NK-92 (cell line): ENCODE measurements around the gene CLOCK.

Source experiments
- DNase-seq: peaks from one replicate; lab custom pipeline; 2025; ENCODE audit not compliant: unreplicated experiment; lab: John Stamatoyannopoulos, UW

The CLOCK gene

GRCh38 chr4:55385201-55385649 is 161.5 kb downstream of the CLOCK start:
- no peak for DNase-seq

GRCh38 chr4:55382488-55383003 is 164.2 kb downstream of the CLOCK start:
- no peak for DNase-seq

- DNase-seq: no peak
Measured at GRCh38 chr4:55381502-55381901, 165.2 kb downstream of the CLOCK start.

- DNase-seq: no peak
Measured at GRCh38 chr4:55380576-55380975, 166.1 kb downstream of the CLOCK start.

- DNase-seq: no peak
Measured at GRCh38 chr4:55378617-55379467, 167.9 kb downstream of the CLOCK start.
